Measurements from ENCODE around the gene SAPCD1. TPM values are rescaled to one million over a fixed set of nuclear protein-coding genes. Genes with fewer than 3 reads are reported as not detected.

SAPCD1 gene
- total and polyA plus RNA-seq, 2 donors (not counting 1 experiment from before 2014, with no cell fraction given) = 12.9 TPM

GRCh38 chr6:31776485-31776988 lies 14.1 kb downstream of the SAPCD1 start:
- DNase-seq (no peak), ATAC-seq (ENCODE audit: low read depth) (no peak)
- Histone ChIP-seq H3K9me3 (ENCODE audit: control extremely low read depth in 1 of 3, control insufficient read depth in 2 of 3, insufficient read depth in 1 of 3, low read length in 2 of 3) (no peaks in the 10 kb centered on the region), H3K4me2 (replicated peaks; ENCODE audit: low read depth, low read length, poor library complexity, severe bottlenecking) (peak overlapping the region; percentile 72), H3K79me2 (ENCODE audit: control insufficient read depth, insufficient read depth, low read length) (no peaks in the 10 kb centered on the region), H3K4me3 (ENCODE audit: control extremely low read depth in 1 of 5, extremely low read depth in 1 of 5, insufficient read depth in 1 of 5, low read depth in 2 of 5, low read length in 4 of 5) (peak overlapping the region in 2 of 5 experiments; percentile 5 to 21), H3K27me3 (replicated peaks in 1 of 4; ENCODE audit: control extremely low read depth in 1 of 4, control insufficient read depth in 3 of 4, insufficient read depth in 4 of 4, low read length in 3 of 4) (no peaks in the 10 kb centered on the region), H3K4me1 (ENCODE audit: control insufficient read depth in 2 of 2, insufficient read depth in 2 of 2, low read length in 2 of 2) (peaks cover 15 to 30% of the 10 kb centered on the region in 2 donors), H3K9ac (ENCODE audit: low read length) (peak overlapping the region; percentile 43), H4K20me1 (ENCODE audit: control insufficient read depth, insufficient read depth, low read length, poor library complexity, severe bottlenecking) (no peaks in the 10 kb centered on the region), H3K27ac (ENCODE audit: low read length in 2 of 2) (peak overlapping the region; percentile 66 to 67), H3K36me3 (replicated peaks in 1 of 2; ENCODE audit: control extremely low read depth in 1 of 2, control insufficient read depth in 1 of 2, extremely low read depth in 1 of 2, insufficient read depth in 2 of 2, low read length in 1 of 2) (peaks cover 0 to 36% of the 10 kb centered on the region in 2 experiments), H2AFZ (ENCODE audit: insufficient read depth, low read depth, low read length, poor library complexity, severe bottlenecking) (peak overlapping the region; percentile 65)
- Mint-ChIP-seq H3K27me3 (no peaks in the 10 kb centered on the region), H3K4me3 (peak overlapping the region; percentile 64), H3K27ac (peak overlapping the region; percentile 90), H3K9me3 (ENCODE audit: insufficient read depth) (no peaks in the 10 kb centered on the region), H3K4me1 (peaks cover 23% of the 10 kb centered on the region)
- CTCF ChIA-PET = interaction anchor here (1.6 kb wide), 1 partner anchor 19 kb away, joined by 4 read pairs; the partner anchor contains the start of gene VARS1
- WGBS (ENCODE audit: insufficient coverage) = 31% methylated on average over 14 of the region's 14 CpGs
- TF ChIP-seq CTCF (IDR thresholded peaks at IDR 0.05) (no peak), EZH2 (IDR thresholded peaks at IDR 0.05; ENCODE audit: borderline replicate concordance, insufficient read depth, low read depth, low read length, poor library complexity, severe bottlenecking) (no peak)
- POLR2A ChIA-PET = interaction anchor here (0.6 kb wide), 1 partner anchor 38 kb away, joined by 5 read pairs; no protein-coding TSS in a partner anchor
- intact Hi-C loops (cut with micrococcal nuclease) = loop anchor here (2.0 kb wide), 2 partner anchors 18 to 38 kb away; partner anchors contain the start of gene VARS1

Data from B cell (primary cell).